SIG-M5 (cell line): ENCODE results near the gene UQCRQ.

ENCODE experiments used
- DNase-seq: peaks from one replicate; lab custom pipeline; 2025; lab: John Stamatoyannopoulos, UW

UQCRQ gene

DNA sequence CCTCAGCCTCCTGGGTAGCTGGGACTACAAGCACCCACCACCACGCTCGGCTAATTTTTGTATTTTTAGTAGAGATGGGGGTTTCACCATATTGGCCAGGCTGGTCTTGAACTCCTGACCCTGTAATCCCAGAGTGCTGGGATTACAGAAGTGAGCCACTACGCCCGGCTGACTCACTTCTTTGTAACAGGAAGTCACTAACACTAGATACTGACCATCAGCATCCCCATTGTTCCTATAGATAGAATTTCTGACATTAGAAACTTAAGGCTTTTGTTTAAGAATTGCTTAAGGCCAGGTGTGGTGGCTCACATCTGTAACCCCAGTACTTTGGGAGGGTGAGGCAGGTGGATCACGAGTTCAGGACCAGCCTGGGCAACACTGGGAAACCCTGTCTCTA, 49.2 kb downstream of the UQCRQ start:
- no peak for DNase-seq

- no peak for DNase-seq
These were observed 49.6 kb downstream of the UQCRQ start for GRCh38 chr5:132916086-132916485.
